Fibroblast of skin of back (primary cell): ENCODE results near the gene ZNF665. TPM values are rescaled to one million over a fixed set of nuclear protein-coding genes. Genes with fewer than 3 reads are reported as not detected.
"Not testable (repeated sequence)": the region's sequence is repeated elsewhere in the genome, so short reads cannot be mapped to it uniquely, and the experiment has no call there.

Experiments used
- DNase-seq: peaks from one replicate; pipeline ENCODE4 v3.0.0-alpha.2; 2013
- polyA plus RNA-seq, 2 experiments: library from polyadenylated mRNA; unstranded; fragments of 120-200 nt; gene quantifications; one replicate each; pipeline ENCODE4 v1.2.1, GENCODE V29; 2013; ENCODE audit not compliant: insufficient read length in 2 of 2

Gene ZNF665
- 1.9 TPM for polyA plus RNA-seq (2013, experiment 1 of 2; ENCODE audit: insufficient read length)
- 2.7 TPM for polyA plus RNA-seq (2013, experiment 2 of 2; ENCODE audit: insufficient read length)

DNA sequence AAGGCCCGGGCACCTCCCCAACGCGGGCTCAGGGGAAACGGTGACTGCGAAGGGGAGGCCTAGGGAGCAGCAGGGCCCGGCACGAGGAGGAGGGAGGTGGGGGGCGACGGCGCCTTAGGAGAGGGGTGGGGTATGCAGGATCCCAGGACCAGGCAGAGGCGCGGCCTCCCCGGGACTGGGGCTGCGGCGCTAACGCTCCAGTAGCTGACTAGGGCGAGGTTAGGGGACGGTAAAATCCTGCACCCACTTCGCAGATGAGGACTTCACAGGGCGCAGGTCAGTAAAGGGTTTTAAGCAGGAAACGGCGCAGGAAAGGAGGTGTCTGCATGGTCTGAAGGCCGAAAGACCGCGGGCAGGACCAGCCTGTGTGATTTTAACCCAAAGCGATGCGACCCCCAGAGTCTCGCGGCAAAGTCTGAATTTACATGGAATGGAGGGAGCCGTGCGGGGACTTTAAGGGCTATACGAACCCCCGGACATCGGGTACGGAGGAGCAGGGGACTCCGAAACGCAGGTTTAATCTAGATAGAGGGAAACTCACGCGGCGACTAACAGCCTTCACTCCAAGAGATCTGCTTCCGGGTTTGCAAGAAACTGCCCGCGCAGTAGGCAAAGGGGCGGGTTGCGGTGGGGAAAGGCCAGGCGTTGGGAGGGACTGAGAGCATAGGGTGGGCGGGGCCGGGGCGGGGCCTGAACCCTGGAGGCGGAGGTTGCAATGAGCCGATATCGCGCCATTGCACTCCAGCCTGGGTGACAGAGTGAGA is at the start of gene ZNF665:
ZNF665 (minus strand) TSS at position 588 of the 764 bp plus-strand sequence. CDS start 10,460 bp downstream, outside the sequence.
- peak; percentile 86 for DNase-seq

DNA sequence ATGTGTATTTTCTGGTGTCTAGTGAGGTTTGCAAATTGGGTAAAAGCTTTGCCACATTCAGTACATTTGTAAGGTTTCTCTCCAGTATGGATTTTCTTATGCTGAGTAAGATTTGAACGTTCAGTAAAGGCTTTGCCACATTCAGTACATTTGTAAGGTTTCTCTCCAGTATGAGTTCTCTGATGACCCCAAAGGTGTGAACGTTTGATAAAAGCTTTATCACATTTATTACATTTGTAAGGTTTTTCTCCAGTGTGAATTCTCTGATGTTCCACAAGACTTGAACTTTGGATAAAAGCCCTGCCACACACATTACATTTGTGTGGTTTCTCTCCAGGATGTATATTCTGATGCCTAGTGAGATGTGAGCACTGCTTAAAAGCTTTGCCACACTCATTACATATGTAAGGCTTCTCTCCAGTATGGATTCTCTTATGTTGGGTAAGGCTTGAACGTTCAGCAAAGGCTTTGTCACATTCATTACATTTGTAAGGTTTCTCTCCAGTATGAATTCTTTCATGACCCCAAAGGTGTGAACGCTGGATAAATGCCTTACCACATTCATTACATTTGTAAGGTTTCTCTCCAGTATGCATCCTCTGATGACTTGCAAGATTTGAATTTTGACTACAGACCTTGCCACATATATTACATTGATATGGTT is 44.1 kb upstream of the ZNF665 start:
- DNase-seq: no peak

DNA sequence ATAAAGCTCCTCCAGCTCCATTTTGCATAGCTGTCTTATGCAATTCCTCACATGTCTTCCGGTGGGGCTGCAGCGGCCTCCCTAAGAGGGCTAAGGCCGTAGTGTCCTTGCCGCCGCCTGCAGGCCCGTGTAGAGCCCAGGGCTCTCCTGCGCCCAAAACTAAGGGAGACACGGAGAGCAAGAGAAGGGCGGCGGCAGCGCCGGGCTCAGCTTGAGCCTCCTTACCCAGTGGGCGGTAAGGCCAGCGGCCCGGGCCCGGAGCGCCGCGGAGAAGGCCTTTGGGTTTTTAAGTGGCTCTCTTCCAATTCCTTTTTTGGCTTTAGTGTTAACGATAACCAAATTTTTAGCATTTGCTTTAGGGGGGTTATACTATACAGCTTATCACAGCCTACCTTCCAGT is 31.4 kb upstream of the ZNF665 start:
- no peak for DNase-seq

DNA sequence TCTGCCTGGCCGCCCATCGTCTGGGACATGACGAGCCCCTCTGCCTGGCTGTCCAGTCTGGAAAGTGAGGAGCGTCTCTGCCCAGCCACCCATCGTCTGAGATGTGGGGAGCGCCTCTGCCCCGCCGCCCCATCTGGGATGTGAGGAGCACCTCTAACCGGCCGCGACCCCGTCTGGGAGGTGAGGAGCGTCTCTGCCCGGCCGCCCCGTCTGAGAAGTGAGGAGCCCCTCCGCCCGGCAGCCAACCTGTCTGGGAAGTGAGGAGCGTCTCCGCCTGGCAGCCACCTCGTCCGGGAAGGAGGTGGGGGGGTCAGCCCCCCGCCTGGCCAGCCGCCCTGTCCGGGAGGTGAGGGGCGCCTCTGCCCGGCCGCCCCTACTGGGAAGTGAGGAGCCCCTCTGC is 29.6 kb upstream of the ZNF665 start:
- not testable (repeated sequence) for DNase-seq

DNA sequence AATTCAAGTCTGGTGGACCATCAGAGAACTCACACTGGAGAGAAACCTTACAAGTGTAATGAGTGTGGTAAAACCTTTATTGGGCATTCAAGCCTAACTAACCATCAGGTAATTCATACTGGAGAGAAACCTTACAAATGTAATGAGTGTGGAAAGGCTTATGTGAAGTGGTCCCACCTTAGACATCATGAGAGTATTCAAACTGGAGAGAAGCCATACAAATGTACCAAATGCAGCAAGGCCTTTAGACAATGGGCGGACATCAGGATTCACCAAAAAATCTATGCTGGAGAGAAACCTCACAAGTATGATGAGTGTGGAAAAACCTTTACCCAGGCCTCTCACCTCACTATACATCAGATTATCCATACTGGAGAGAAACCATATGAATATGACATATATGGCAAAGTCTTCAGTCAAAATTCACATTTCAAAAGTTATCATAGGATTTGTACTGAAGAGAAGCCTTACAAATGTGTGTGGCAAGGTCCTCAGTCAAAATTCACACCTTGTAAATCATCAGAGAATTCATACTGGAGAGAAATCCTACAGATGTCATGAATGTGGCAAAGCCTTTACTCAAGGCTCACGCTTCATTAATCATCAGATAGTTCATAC is 19.7 kb upstream of the ZNF665 start:
- DNase-seq: no peak

DNA sequence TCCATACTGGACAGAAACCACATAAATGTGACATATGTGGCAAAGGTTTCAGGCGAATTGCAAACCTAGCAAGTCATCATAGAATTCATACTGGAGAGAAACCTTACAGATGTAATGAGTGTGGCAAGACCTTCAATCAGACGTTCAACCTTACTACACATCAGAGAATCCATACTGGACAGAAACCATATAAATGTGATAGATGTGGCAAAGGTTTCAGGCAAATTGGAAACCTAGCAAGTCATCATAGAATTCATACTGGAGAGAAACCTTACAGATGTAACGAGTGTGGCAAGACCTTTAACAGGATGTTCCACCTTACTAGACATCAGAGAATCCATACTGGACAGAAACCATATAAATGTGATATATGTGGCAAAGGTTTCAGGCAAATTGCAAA is 18.4 kb upstream of the ZNF665 start:
- DNase-seq: not testable (repeated sequence)

DNA sequence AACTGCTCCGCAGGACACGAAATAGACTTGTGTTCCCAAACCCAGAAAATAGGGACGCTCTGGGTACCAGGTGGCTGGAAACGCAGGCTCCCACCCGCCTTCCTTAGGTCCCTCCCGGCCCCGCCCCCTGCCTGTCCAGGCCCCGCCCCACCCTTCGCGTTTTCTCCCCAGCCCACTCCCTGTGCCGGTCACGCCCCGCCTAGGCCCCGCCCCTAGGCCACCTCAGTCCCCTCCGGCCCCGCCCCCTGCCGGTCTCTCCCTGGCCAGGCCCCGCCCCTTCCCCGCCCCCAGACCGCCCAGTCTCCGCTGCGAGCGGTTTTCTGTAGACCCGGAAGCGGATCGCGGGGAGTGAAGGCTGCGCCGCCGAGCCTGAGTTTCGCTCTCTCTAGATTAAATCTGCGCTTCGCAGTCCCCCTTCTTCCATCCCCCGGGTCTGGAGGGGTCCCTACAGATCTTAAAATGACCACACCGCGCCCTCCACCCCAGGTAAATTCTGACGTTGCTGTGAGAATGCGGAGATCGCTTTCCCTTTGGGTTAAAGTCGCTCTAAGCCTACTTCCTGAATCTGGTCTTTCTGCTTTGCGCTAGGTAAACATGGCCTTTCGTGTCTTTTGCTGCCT is 3.7 kb upstream of the ZNF665 start:
- peak; percentile 87 for DNase-seq

DNA sequence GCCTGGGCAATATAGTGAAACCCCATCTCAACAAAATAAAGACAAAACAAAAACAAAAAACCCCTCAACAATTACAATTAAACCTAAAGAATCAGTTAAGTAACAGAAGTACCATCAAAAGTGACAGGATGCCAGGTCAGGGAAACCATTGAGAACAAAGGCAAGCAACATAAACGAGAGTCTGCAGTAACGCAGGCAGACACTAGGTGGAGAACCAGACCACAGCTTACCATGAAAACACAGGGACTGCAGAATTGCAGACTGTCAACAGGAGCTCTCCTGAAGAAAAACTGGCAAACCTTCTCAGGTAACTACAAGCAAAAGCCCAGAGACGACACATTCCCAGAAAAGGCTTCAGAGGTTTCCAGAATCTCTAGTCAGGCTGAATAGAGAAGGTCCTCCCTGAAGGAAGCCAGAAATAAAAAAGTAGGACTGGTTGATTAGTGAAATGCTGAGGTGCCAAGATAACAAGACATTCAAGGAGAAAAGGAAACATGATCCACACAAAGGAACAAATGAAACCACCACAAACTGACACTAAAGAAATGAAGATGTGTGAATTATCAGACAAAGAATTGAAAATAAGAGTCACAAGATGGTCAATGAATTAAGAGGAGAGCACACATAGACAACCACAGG is 2.2 kb upstream of the ZNF665 start:
- peak; percentile 76 for DNase-seq

DNA sequence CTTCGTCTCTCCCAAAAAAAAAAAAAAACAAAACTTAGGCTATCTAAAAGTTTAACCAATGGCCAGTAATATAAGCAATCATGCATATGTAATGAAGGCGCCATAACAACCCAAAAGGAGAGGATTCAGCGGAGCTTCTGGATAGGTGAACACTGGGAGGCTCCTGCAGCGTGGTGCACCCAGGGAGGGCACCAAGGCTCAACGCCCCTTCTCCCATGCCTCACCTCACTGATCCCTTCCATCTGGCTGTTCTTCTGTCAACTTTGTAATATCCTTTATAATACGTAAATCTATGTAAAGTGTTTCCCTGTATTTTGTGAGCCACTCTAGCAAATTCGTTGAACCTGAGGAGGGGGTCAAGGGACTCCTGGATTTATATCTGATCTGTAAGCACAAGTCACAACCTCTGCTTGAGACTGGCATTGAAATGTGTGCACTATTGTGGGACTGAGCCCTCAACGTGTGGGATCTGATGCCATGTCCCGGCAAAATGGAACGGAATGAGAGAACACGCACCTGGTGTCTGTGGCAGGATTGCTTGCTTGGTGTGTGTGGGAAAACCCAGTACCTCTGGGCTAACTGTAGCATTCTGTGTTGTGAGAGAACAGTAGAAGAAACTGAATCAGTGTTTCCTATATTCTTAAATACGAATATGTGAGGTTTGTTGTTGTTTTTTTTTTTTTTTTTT is 521 bp upstream of the ZNF665 start:
- no peak for DNase-seq

DNA sequence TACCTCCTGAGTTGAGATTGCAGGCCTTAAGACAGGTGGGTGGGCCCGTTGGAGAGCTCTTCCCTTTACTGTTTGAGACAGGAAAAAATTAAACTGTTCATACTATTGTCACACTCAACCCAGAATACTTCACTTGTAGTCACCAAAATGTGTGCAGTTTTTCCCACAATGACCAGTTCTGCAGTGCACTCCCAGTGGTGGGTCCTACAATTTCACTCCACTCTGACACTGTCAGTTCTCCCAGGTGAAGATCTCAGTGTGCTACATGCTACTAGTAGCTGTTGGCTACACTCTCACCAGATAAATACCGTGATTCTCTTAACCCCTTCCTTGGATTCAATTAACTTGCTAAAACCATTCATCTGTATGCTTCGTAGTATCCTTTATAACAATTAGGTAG is 2.9 kb downstream of the ZNF665 start:
- DNase-seq: no peak

DNA sequence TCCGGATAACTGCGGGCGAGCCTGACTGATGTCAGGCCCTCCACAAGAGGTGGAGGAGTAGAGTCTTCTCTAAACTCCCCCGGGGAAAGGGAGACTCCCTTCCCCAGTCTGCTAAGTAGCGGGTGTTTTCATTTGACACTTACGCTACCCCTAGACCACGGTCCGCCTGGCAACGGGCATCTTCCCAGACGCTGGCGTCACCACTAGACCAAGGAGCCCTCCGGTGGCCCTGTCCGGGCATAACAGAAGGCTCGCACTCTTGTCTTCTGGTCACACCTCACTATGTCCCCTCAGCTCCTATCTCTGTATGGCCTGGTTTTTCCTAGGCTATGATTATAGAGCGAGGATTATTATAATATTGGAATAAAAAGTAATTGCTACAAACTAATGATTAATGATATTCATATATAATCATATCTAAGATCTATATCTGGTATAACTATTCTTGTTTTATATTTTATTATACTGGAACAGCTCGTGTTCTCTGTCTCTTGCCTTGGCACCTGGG is 3.4 kb downstream of the ZNF665 start:
- not testable (repeated sequence) for DNase-seq

DNA sequence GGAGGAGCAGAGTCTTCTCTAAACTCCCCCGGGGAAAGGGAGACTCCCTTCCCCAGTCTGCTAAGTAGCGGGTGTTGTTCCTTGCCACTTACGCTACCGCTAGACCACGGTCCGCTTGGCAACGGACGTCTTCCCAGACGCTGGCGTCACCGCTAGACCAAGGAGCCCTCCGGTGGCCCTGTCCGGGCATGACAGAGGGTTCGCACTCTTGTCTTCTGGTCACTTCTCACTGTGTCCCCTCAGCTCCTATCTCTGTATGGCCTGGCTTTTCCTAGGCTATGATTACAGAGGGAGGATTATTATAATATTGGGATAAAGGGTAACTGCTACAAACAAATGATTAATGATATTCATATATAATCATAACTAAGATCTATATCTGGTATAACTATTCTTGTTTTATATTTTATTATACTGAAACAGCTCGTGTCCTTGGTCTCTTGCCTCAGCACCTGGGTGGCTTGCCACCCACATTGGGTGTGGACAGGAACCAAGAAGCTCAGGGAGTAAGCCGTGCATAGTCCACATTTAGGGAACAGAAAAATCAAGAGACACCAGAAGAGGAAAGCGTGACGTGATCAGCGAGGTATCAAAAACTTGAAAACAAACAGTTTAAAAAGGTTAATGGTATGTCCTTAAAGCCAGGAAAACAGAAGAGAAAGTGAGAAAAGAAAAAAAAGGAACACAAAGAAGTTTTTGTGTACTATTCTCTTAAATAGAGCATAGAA is 7.8 kb downstream of the ZNF665 start:
- not testable (repeated sequence) for DNase-seq

DNA sequence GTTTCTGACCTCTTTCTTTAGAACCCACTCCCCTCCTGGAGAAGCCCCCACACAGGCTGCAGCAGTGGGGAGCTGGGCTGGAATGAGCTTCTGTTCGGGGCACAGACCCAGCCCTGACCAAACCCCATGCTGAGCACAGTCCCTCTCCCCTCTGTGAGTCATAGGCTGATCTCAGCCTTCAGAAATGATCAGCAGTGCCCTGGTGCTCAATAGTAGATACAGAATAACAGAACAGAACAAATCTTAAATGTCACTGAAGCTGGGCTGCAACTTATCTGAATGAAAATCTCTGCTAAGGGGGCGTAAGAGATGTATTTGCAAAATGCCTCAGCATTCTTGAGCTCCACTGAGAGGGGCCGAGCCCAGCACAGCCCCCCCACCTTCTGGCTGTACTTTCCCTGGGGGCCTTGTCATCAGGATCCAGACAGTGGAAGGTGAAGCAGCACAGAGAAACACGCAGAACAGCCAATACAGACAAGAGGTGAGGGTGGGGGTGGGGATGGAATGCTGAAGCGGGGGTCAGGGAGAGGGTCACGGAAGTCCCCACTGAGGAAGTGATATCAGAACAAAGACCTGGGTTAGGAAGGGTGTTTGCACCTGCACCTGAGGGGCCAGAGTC is 9.9 kb downstream of the ZNF665 start:
- peak; percentile 81 for DNase-seq

DNA sequence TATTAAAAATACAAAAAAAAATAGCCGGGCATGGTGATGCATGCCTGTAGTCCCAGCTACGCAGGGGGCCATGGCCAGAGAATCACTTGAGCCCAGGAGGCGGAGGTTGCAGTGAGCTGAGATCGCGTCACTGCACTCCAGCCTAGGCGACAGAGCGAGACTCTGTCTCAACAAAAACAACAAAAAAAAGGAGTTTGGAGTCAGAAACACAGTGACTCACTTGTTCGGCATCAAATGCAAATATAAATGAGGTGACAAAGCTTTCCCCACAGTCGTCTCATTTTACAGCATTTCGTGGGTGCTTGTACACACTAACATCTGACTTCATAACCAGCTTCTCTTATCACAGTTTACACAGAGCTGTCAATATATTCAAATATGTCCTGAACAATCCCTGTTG is 11.0 kb downstream of the ZNF665 start:
- peak; percentile 82 for DNase-seq

DNA sequence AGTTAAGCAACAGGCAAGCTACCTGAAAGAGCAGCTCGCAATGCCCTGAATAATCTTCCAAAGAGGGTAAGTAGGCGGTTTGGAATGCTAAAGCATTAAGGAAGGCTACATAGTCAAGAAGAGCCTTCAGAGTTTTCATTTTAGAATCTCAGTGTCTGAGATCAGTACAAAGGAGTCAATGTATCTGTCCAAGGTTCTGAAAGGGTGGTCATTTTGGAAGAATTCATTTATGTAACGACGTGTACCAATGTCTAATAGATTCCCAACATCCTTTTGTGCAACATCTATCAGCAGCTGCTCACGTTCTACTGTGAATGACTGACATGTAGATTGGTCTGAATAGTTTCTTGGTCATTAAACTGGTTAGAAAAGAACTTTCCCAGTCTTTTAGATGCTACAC is 15.2 kb downstream of the ZNF665 start:
- no peak for DNase-seq

DNA sequence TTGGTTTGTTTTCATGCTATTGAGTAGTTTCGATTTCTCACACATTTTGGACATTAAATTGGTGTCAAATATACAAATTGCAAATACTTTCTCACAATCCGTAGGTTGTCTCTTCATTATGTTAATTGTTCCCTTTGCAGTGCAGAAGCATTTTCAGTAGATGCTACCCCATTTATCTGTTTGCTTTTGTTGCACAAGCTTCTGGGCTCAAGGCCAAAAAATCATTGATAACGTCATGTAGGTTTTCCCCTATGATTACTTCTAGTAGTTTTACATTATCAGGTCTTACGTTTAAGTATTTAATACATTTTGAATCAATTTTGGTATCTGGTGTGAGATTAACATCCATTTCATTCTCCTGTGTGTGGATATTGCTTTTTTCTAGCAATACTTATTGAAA is 20.3 kb downstream of the ZNF665 start:
- DNase-seq: no peak

DNA sequence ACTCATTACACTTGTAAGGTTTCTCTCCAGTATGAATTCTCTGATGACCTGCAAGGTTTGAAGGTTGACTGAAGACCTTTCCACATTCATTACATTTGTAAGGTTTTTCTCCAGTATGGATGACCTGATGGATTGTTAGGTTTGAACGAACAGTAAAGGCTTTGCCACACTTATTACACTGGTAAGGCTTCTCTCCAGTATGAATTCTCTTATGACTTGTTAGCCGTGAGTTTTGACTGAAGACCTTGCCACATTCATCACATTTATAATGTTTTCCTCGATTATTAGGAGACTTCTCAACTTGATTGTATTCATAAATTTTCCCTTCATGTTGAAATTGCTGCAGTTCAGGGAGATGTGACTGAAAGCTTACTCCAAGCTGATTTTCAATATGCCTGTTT is 27.5 kb downstream of the ZNF665 start:
- no peak for DNase-seq

DNA sequence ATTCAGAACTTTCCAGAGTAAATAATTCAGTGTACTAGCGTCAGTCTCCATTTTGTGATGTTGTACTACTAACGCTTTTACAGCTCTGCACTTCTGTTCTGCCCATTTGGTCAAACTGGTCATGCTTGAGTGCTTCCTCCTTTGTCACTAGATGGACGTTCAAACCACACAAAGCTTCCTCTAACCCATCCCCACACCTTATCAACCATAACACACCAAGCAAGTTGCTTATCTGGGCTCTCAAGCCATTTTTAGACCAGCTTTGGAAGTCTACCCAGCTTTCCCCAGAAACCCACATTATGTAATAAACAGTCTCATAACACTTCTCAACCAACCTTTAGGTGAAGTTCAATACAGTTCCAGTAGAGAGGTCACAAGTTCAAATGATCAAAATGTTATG is 32.0 kb downstream of the ZNF665 start:
- no peak for DNase-seq

DNA sequence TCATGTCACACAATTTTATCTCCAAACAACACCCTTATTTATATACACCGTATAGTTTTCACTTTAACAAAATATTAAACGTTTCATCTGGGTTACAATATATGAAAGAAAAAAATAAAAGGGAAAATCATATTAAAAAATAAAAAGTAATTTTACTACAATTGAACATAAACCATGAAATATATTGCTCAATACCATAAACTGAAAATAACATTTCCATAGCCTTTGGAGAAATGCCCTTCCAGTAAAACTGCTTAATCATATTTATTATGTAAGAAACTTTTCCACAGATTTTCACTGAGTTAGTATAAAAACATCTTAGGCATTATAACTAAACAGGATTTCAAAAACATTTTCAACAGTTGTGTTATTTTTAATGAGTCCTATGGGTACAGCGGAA is 32.8 kb downstream of the ZNF665 start:
- no peak for DNase-seq

DNA sequence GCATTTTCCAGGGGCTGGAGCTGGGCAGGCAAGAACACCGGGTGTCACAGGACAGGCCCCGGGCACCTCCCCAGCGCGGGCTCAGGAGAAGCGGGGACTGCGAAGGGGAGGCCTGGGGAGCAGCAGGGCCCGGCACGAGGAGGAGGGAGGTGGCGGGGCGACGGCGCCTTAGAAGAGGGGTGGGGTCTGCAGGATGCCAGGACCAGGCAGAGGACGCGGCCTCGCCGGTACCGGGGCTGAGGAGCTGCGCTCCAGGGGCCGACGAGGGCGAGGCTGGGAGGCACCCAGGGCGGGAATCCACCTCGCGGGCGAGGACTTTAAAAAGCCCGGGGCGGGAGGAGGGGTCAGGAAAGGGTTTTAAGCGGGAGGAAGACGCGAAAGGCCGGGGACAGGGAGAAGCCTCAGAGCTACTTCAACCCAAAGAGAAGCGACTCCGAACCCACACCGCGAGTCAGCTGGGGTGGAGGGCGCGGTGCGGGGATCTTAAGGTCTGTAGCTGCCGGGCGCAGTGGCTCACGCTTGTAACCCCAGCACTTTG is 35.0 kb downstream of the ZNF665 start:
- DNase-seq: peak; percentile 51
